HepG2 (cell line): ENCODE measurements around the gene CYLD. TPM values are rescaled to one million over a fixed set of nuclear protein-coding genes. Genes with fewer than 3 reads are reported as not detected.

Experiments used
- ATAC-seq: fragments of 200-7000 bp; cut with Tn5 transposase; 3 replicates; pipeline ENCODE4 v1.9.1; 2020; ENCODE audit warnings: mild to moderate bottlenecking, moderate library complexity
- Bru-seq: library from RNA; stranded (reverse); fragments of 400-500 nt; gene quantifications from one replicate; lab custom pipeline; 2021; lab: Mats Ljungman, UMichigan
- BruChase-seq, 2 experiments: library from RNA; stranded (reverse); fragments of 400-500 nt; gene quantifications; one replicate each; lab custom pipeline; 2021; lab: Mats Ljungman, UMichigan
- BruUV-seq: library from RNA; stranded (reverse); fragments of 400-500 nt; replicated peaks from 2 replicates; lab custom pipeline; 2021; lab: Mats Ljungman, UMichigan
- CTCF ChIA-PET: fragments of 300-600 bp; formaldehyde crosslinking; extraction: SDS; loops from one replicate; lab custom pipeline; 2021; ENCODE audit warnings: low total read pairs, inconsistent platforms, low intra/inter-chr PET ratio; lab: Yijun Ruan, JAX
- POLR2A ChIA-PET: fragments of 350-600 bp; sonication (Branson Sonifier 250); formaldehyde crosslinking; loops from one replicate; lab custom pipeline; 2020; ENCODE audit warnings: antibody characterized with exemption, inconsistent platforms; lab: Yijun Ruan, JAX
- DNase-seq: peaks from one replicate; pipeline ENCODE4 v3.0.0-alpha.2; 2015; ENCODE audit warnings: low spot score
- FAIRE-seq: peaks from 3 replicates; lab custom pipeline; 2011; peaks lifted over from hg19 to GRCh38; lab: Jason Lieb, UNC
- H2AFZ ChIP-seq: one replicate; pipeline ENCODE4 v1.6.1; 2011; ENCODE audit warnings: low read length, inconsistent platforms
- H3K27ac ChIP-seq: fragments of 300-600 bp; 3 replicates; pipeline ENCODE4 v1.8.0; 2011; ENCODE audit warnings: mixed run types, mild to moderate bottlenecking, mixed read lengths, low read length, inconsistent platforms; ENCODE audit not compliant: insufficient read depth; ENCODE audit errors: extremely low read length
- H3K27me3 ChIP-seq, 2 experiments: fragments of 200-600 bp in 1 of 2; 2 replicates in 1 of 2; 3 replicates in 1 of 2; pipeline versions ENCODE4 v1.6.0 to v1.8.0; 2011; ENCODE audit warnings: low read length in 2 of 2, mild to moderate bottlenecking in 2 of 2, moderate library complexity in 2 of 2, inconsistent platforms in 1 of 2; ENCODE audit not compliant: insufficient read depth in 2 of 2, control insufficient read depth in 1 of 2
- H3K36me3 ChIP-seq, 2 experiments: fragments of 200-600 bp in 1 of 2; replicated peaks in 1 of 2; 2 replicates in 1 of 2; 3 replicates in 1 of 2; pipeline versions ENCODE4 v1.5.1 to v1.8.0; 2011; ENCODE audit warnings: low read length in 2 of 2, inconsistent platforms in 1 of 2; ENCODE audit not compliant: insufficient read depth in 2 of 2, control insufficient read depth in 1 of 2
- H3K4me1 ChIP-seq: 2 replicates; pipeline ENCODE4 v1.5.1; 2012; ENCODE audit warnings: low read length, inconsistent platforms; ENCODE audit not compliant: insufficient read depth
- H3K4me2 ChIP-seq: 2 replicates; pipeline ENCODE4 v1.6.0; 2011; ENCODE audit warnings: low read depth, low read length, inconsistent platforms
- H3K4me3 ChIP-seq, 3 experiments: fragments of 200-600 bp in 1 of 3; sonication (generic), shearing (Covaris generic) in 1 of 3; replicated peaks in 1 of 3; 2 replicates each; pipeline ENCODE4 v1.5.1; 2011 to 2016; ENCODE audit warnings: low read length in 3 of 3, inconsistent platforms in 2 of 3, low read depth in 2 of 3, mild to moderate bottlenecking in 2 of 3, control low read depth in 1 of 3, mixed read lengths in 1 of 3; ENCODE audit not compliant: insufficient read depth in 1 of 3
- H3K79me2 ChIP-seq: one replicate; pipeline ENCODE4 v1.6.1; 2011; ENCODE audit warnings: low read length, inconsistent platforms; ENCODE audit not compliant: insufficient read depth
- H3K9ac ChIP-seq: 2 replicates; pipeline ENCODE4 v1.6.0; 2011; ENCODE audit warnings: mild to moderate bottlenecking, low read depth, low read length, inconsistent platforms; ENCODE audit not compliant: insufficient read depth
- H3K9me3 ChIP-seq: 2 replicates; pipeline ENCODE4 v1.5.1; 2012; ENCODE audit warnings: mild to moderate bottlenecking, low read length
- H4K20me1 ChIP-seq: 2 replicates; pipeline ENCODE4 v1.6.0; 2011; ENCODE audit warnings: inconsistent platforms, mild to moderate bottlenecking, low read length, moderate library complexity; ENCODE audit not compliant: insufficient read depth
- ATF7-NPFF ChIP-seq: sonication (generic); formaldehyde crosslinking; IDR thresholded peaks from 2 replicates; pipeline ENCODE4 v1.8.1; 2023; ENCODE audit warnings: mild to moderate bottlenecking, low read depth, missing genetic modification reagents, moderate library complexity
- CHD4 ChIP-seq: fragments of 200-600 bp; sonication (generic); IDR thresholded peaks from 2 replicates; pipeline ENCODE4 v1.7.0; 2017; ENCODE audit warnings: mild to moderate bottlenecking, low read length, borderline replicate concordance
- FIP1L1 ChIP-seq: fragments of 200-400 bp; formaldehyde crosslinking; IDR thresholded peaks from 2 replicates; pipeline ENCODE4 v1.6.1; 2018; ENCODE audit warnings: low read depth, mild to moderate bottlenecking, low read length, moderate library complexity, borderline replicate concordance; ENCODE audit not compliant: insufficient read depth
- GABPA ChIP-seq, 2 experiments: IDR thresholded peaks; 2 replicates each; pipeline ENCODE4 v1.6.1; 2011 to 2016; ENCODE audit warnings: low read depth in 2 of 2, low read length in 1 of 2, missing biosample characterization in 1 of 2, missing genetic modification characterization in 1 of 2
- KLF13 ChIP-seq: sonication (generic); formaldehyde crosslinking; IDR thresholded peaks from 2 replicates; pipeline ENCODE4 v1.4.0; 2020; ENCODE audit warnings: mild to moderate bottlenecking, missing genetic modification reagents
- LCORL ChIP-seq, 2 experiments: fragments of 450-650 bp in 1 of 2; sonication (generic) in 1 of 2; formaldehyde crosslinking in 1 of 2; IDR thresholded peaks; 2 replicates each; pipeline versions ENCODE4 v1.5.0 to v1.6.1; 2017 to 2020; ENCODE audit warnings: antibody characterized with exemption in 1 of 2, missing genetic modification reagents in 1 of 2
- MIER3 ChIP-seq: IDR thresholded peaks from 2 replicates; pipeline ENCODE4 v1.6.1; 2016; ENCODE audit warnings: missing compliant biosample characterization, borderline replicate concordance
- MTA1 ChIP-seq: sonication (generic); formaldehyde crosslinking; IDR thresholded peaks from 2 replicates; pipeline ENCODE4 v1.4.0; 2020; ENCODE audit warnings: missing genetic modification reagents, mild to moderate bottlenecking, borderline replicate concordance
- MXI1 ChIP-seq: IDR thresholded peaks from 3 replicates; pipeline ENCODE4 v1.6.1; 2012; ENCODE audit warnings: low read depth, low read length, inconsistent platforms, borderline replicate concordance
- NBN ChIP-seq: fragments of 450-650 bp; conservative IDR thresholded peaks from 2 replicates; pipeline ENCODE4 v1.6.1; 2017
- RBFOX2 ChIP-seq: fragments of 200-400 bp; formaldehyde crosslinking; IDR thresholded peaks from 2 replicates; pipeline ENCODE4 v1.6.1; 2017; ENCODE audit warnings: low read depth, mild to moderate bottlenecking, low read length
- RBM39 ChIP-seq: fragments of 200-400 bp; formaldehyde crosslinking; IDR thresholded peaks from one replicate; pipeline ENCODE4 v1.6.1; 2018; ENCODE audit warnings: antibody characterized with exemption, mild to moderate bottlenecking, low read depth, low read length; ENCODE audit not compliant: poor library complexity, severe bottlenecking
- SP2 ChIP-seq: sonication (generic); formaldehyde crosslinking; IDR thresholded peaks from 2 replicates; pipeline ENCODE4 v1.5.1; 2020; ENCODE audit warnings: mild to moderate bottlenecking, missing genetic modification reagents
- TBP ChIP-seq: sonication (generic); formaldehyde crosslinking; IDR thresholded peaks from 2 replicates; pipeline ENCODE4 v1.5.0; 2020; ENCODE audit warnings: missing genetic modification reagents
- TEAD3 ChIP-seq: optimal IDR thresholded peaks from 2 replicates; pipeline ENCODE3; 2016; ENCODE audit warnings: borderline replicate concordance
- TMF1 ChIP-seq: sonication (generic); formaldehyde crosslinking; IDR thresholded peaks from 2 replicates; pipeline ENCODE4 v1.8.1; 2022; ENCODE audit warnings: low read depth, missing genetic modification reagents
- ZFX ChIP-seq: sonication (generic); formaldehyde crosslinking; IDR thresholded peaks from 2 replicates; pipeline ENCODE4 v1.4.0; 2020; ENCODE audit warnings: mild to moderate bottlenecking, low read depth, missing genetic modification reagents, moderate library complexity
- ZNF484 ChIP-seq: sonication (generic); formaldehyde crosslinking; IDR thresholded peaks from 2 replicates; pipeline ENCODE4 v1.5.1; 2020; ENCODE audit warnings: mild to moderate bottlenecking, low read depth, missing genetic modification reagents, borderline replicate concordance
- ZNF589 ChIP-seq: sonication (generic); formaldehyde crosslinking; conservative IDR thresholded peaks from 2 replicates; pipeline ENCODE4 v1.8.0; 2022; ENCODE audit warnings: mild to moderate bottlenecking, moderate library complexity, missing genetic modification reagents
- WGBS: methylation state at CpG from one replicate; pipeline ENCODE4 v1.1.6; 2017; ENCODE audit warnings: low lambda C conversion rate; 5-methylcytosine and 5-hydroxymethylcytosine counted together
- in situ Hi-C: cut with HindIII; loops from 2 replicates; pipeline ENCODE4 v1.10.0; 2017; ENCODE audit warnings: low pct_unique_long_range_greater_than_20kb; ENCODE audit not compliant: extremely low pct_ligation_motif_present
- intact Hi-C: fragments of 100-400 bp; cut with micrococcal nuclease; formaldehyde crosslinking; loops from one replicate; pipeline ENCODE4 v1.10.0; 2022; ENCODE audit not compliant: unreplicated experiment
- long read RNA-seq, 2 experiments: library from RNA in 1 of 2; library from polyadenylated mRNA in 1 of 2; stranded (forward) in 1 of 2; unstranded in 1 of 2; transcript quantifications; one replicate each; pipeline ENCODE4 v2.0.0, GENCODE V29; 2019 to 2022
- polyA minus RNA-seq, 3 experiments: library from RNA; depleted of rRNA, polyadenylated mRNA; stranded (reverse); fragments of >200 nt; gene quantifications; 2 replicates each; pipeline ENCODE4 v1.2.3, GENCODE V29; 2011; ENCODE audit warnings: low replicate concordance in 1 of 3
- polyA plus RNA-seq, 8 experiments: library from polyadenylated mRNA; depleted of rRNA in 3 of 8; stranded (reverse) in 7 of 8; unstranded in 1 of 8; fragments of >200 nt; fragmentation: Illumina TruSeq in 4 of 8; extraction: Trizol in 4 of 8; gene quantifications; 2 replicates each; pipeline versions ENCODE4 v1.2.1 to v1.2.3, GENCODE V29; 2011 to 2016; ENCODE audit warnings: low read depth in 4 of 8, missing spikeins in 1 of 8, mixed read lengths in 1 of 8; ENCODE audit not compliant: insufficient read depth in 1 of 8
- total RNA-seq, 5 experiments: library from RNA; depleted of rRNA; stranded (reverse); fragments of >200 nt; fragmentation: Illumina TruSeq; extraction: Trizol; gene quantifications; 2 replicates each; pipeline ENCODE4 v1.2.3, GENCODE V29; 2016; ENCODE audit warnings: low read depth in 1 of 5

The CYLD gene
- total RNA-seq (2016; rRNA removed; fragmentation: Illumina TruSeq; extraction: Trizol): 11.4 and 16.0 TPM in 2 replicates
- total RNA-seq (2016; cell fraction: cytosol; rRNA removed; fragmentation: Illumina TruSeq; extraction: Trizol; ENCODE audit: low read depth): 2.6 and 3.0 TPM in 2 replicates
- 14.3 and 16.1 TPM in 2 replicates for total RNA-seq (2016; cell fraction: insoluble cytoplasmic fraction; rRNA removed; fragmentation: Illumina TruSeq; extraction: Trizol)
- 10.5 and 11.2 TPM in 2 replicates for total RNA-seq (2016; cell fraction: membrane; rRNA removed; fragmentation: Illumina TruSeq; extraction: Trizol)
- 12.3 and 12.6 TPM in 2 replicates for total RNA-seq (2016; cell fraction: nucleus; rRNA removed; fragmentation: Illumina TruSeq; extraction: Trizol)
- polyA plus RNA-seq (2011; rRNA removed): 6.0 and 6.1 TPM in 2 replicates
- 3.1 and 4.8 TPM in 2 replicates for polyA plus RNA-seq (2011; cell fraction: cytosol; rRNA removed)
- polyA plus RNA-seq (2011; cell fraction: nucleus; rRNA removed): 5.0 and 7.6 TPM in 2 replicates
- 6.2 and 8.4 TPM in 2 replicates for polyA plus RNA-seq (2012)
- 1.7 and 1.8 TPM in 2 replicates for polyA plus RNA-seq (2016; cell fraction: cytosol; fragmentation: Illumina TruSeq; extraction: Trizol; ENCODE audit: low read depth)
- polyA plus RNA-seq (2016; cell fraction: insoluble cytoplasmic fraction; fragmentation: Illumina TruSeq; extraction: Trizol; ENCODE audit: low read depth): 9.7 and 10.4 TPM in 2 replicates
- polyA plus RNA-seq (2016; cell fraction: membrane; fragmentation: Illumina TruSeq; extraction: Trizol; ENCODE audit: low read depth): 4.9 and 6.5 TPM in 2 replicates
- 9.6 and 11.6 TPM in 2 replicates for polyA plus RNA-seq (2016; cell fraction: nucleus; fragmentation: Illumina TruSeq; extraction: Trizol; ENCODE audit: insufficient read depth, low read depth)
- polyA minus RNA-seq (2011; rRNA and poly(A)+ RNA removed; ENCODE audit: low replicate concordance): 5.0 and 11.2 TPM in 2 replicates
- polyA minus RNA-seq (2011; cell fraction: cytosol; rRNA and poly(A)+ RNA removed): 5.4 and 7.9 TPM in 2 replicates
- 39.4 and 52.8 TPM in 2 replicates for polyA minus RNA-seq (2011; cell fraction: nucleus; rRNA and poly(A)+ RNA removed)
- percentile 67 among the genes with signal in this experiment for Bru-seq, nascent RNA
- BruChase-seq, experiment 1, labeled RNA remaining after a 6-hour chase: percentile 70 among the genes with signal in this experiment
- BruChase-seq, experiment 2, labeled RNA remaining after a 2-hour chase: percentile 66 among the genes with signal in this experiment
- long read RNA-seq, experiment 1, partial matches to known transcripts: 2 of 5 reads
- long read RNA-seq, experiment 1, other reads (novel, unspliced or antisense): 2 of 5 reads
- long read RNA-seq, experiment 2, partial matches to known transcripts: 5 of 16 reads
- long read RNA-seq, experiment 2, other reads (novel, unspliced or antisense): 9 of 16 reads

GRCh38 chr16:50741781-50742575, at the start of gene CYLD:
Gene CYLD, plus strand, starts transcription at chr16:50742086. Its CDS starts 7,613 bp downstream, at chr16:50749699.
- in situ Hi-C loops (no loop called here), intact Hi-C loops (loop anchor here (1.0 to 5.0 kb wide), 3 partner anchors 23 to 75 kb away; no protein-coding TSS in a partner anchor)
- ATAC-seq (peak; percentile 98), DNase-seq (peak; percentile 99), FAIRE-seq (peak; percentile 81)
- Histone ChIP-seq H3K4me1 (peaks cover 19% of the 10 kb centered on the region), H3K27ac (no peak within 1 kb of the TSS), H3K79me2 (no peaks in the 10 kb centered on the region), H4K20me1 (no peaks in the 10 kb centered on the region), H2AFZ (peak within 1 kb of the TSS; percentile 28), H3K9me3 (no peaks in the 10 kb centered on the region), H3K36me3 (no peaks in the 10 kb centered on the region), H3K27me3 (0 out of 5 replicates have a peak, but pooled peaks cover 0 to 5% of the 10 kb centered on the region in 2 experiments), H3K9ac (peak within 1 kb of the TSS; percentile 77), H3K4me3 (peak within 1 kb of the TSS; percentile 77 to 94 (median 86)), H3K4me2 (peak within 1 kb of the TSS; percentile 88)
- POLR2A ChIA-PET: interaction anchor here (0.7 to 1.3 kb wide), 8 partner anchors 9 to 77 kb away, joined by 3 to 14 read pairs (median 4); no protein-coding TSS in a partner anchor
- CTCF ChIA-PET: no interaction called here
- no TSS peak for BruUV-seq
- WGBS: 0% methylated on average over 28 of the region's 93 CpGs
- peak; percentile 66 for TF ChIP-seq RBFOX2
- TF ChIP-seq LCORL (IDR thresholded peaks at IDR 0.05): no peak
- peak; percentile 58; the same call in 1 of the 2 replicates for TF ChIP-seq LCORL (CRISPR knock-in tag; IDR thresholded peaks at IDR 0.05)
- peak; percentile 37 for TF ChIP-seq RBM39
- peak; percentile 82 for TF ChIP-seq ZFX (CRISPR knock-in tag)
- TF ChIP-seq SP2: peak; percentile 98
- peak; percentile 49; the same call in 1 of the 2 replicates for TF ChIP-seq MIER3 (CRISPR knock-in tag)
- no peak for TF ChIP-seq KLF13 (CRISPR knock-in tag)
- TF ChIP-seq GABPA (IDR thresholded peaks at IDR 0.05; ENCODE audit: low read depth, low read length): peak; percentile 59
- peak; percentile 85 for TF ChIP-seq GABPA (CRISPR knock-in tag; IDR thresholded peaks at IDR 0.05; ENCODE audit: low read depth)
- no peak for TF ChIP-seq NBN
- no peak for TF ChIP-seq FIP1L1
- peak; percentile 28 for TF ChIP-seq TMF1 (CRISPR knock-in tag)
- TF ChIP-seq MTA1: no peak
- peak; percentile 20 for TF ChIP-seq TEAD3 (CRISPR knock-in tag)
- no peak for TF ChIP-seq ZNF484 (CRISPR knock-in tag)
- TF ChIP-seq CHD4: no peak
- TF ChIP-seq ZNF589 (CRISPR knock-in tag): no peak
- TF ChIP-seq MXI1: peak; percentile 60; the same call in 2 of the 3 replicates
- TF ChIP-seq ATF7-NPFF (CRISPR knock-in tag): peak; percentile 15; the same call in 1 of the 2 replicates
- no peak for TF ChIP-seq TBP (CRISPR knock-in tag)
